ENCODE measurements around the gene CGB1. TPM values are rescaled to one million over a fixed set of nuclear protein-coding genes. Genes with fewer than 3 reads are reported as not detected.

Gene CGB1
- total and polyA plus RNA-seq, 2 of the 13 experiments (the other 11 are each of a cell fraction or from before 2014, with no cell fraction given) = not detected

DNA sequence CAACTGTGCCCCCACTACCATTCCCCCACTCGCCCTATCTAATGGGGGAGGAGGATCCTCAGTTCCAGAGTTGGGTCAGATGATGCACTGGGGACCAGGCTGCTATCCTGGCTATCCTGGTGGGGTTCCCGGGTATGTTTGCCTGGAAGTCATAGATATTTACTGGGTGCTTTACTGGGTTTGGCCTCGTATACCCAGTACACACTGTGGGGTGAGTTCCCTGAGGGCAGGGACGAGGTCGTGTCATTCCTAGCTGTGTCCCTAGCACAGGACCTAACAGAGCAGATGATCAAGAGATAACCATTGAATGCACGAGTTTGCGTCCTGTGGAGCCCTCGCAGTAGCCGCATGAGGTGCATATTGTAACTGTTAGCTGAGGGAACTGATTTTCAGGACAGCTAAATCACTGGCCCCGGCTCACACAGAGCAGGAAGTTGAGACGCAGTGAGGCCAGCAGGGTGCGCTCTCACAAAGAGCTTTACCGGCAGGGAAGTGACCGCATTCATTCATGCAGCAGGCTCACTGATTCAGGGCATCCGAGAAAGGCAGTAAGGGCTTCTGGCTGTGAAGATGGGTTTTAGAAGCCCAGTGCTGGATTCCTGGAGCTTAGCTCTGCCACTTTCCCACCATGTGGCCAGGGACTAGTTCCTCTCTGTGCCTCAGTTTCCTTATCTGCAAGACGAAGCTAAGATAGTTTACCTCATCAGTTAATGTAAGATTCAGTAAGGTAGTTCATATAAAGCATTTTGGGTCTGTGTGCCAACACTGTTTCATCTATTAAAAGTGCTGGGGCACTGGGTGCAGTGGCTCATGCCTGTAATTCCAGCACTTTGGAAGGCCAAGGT lies 37.0 kb downstream of the CGB1 start:
- Histone ChIP-seq H3K4me3 (replicated peaks in 1 of 3; ENCODE audit: insufficient read depth in 1 of 3, low read depth in 2 of 3, low read length in 3 of 3) (no peak overlapping the region), H3K4me1 (ENCODE audit: insufficient read depth, low read length) (peaks cover 16% of the 10 kb centered on the region), H3K9ac (ENCODE audit: insufficient read depth, low read depth, low read length) (no peak overlapping the region), H3K36me3 (replicated peaks in 1 of 2; ENCODE audit: control insufficient read depth in 1 of 2, insufficient read depth in 2 of 2, low read length in 2 of 2) (peaks cover 12 to 28% of the 10 kb centered on the region in 2 experiments; a peak in 4 of 5 replicates), H3K27me3 (ENCODE audit: control insufficient read depth in 1 of 2, insufficient read depth in 2 of 2, low read length in 2 of 2) (no peaks in the 10 kb centered on the region), H2AFZ (ENCODE audit: low read length) (no peak overlapping the region), H3K79me2 (ENCODE audit: insufficient read depth, low read length) (peaks cover 22% of the 10 kb centered on the region), H3K9me3 (ENCODE audit: low read length) (no peaks in the 10 kb centered on the region), H3K4me2 (ENCODE audit: low read depth, low read length) (no peak overlapping the region), H3K27ac (ENCODE audit: extremely low read length, insufficient read depth, low read length) (no peak overlapping the region), H4K20me1 (ENCODE audit: insufficient read depth, low read length) (no peaks in the 10 kb centered on the region)
- ChIA-PET CTCF (ENCODE audit: low intra/inter-chr PET ratio, low total read pairs) (no interaction called here), POLR2A (no interaction called here)
- FAIRE-seq (no peak), DNase-seq (ENCODE audit: low spot score) (no peak), ATAC-seq (peak; percentile 75)
- WGBS (ENCODE audit: low lambda C conversion rate) = 78% methylated on average over 11 of the region's 16 CpGs
- BruUV-seq (replicated peaks) = no TSS peak
- in situ Hi-C loops (cut with HindIII; ENCODE audit: extremely low pct_ligation_motif_present, low pct_unique_long_range_greater_than_20kb) = no loop called here
- intact Hi-C loops (cut with micrococcal nuclease; ENCODE audit: unreplicated experiment) = no loop called here
- TF ChIP-seq, protein P1, sequence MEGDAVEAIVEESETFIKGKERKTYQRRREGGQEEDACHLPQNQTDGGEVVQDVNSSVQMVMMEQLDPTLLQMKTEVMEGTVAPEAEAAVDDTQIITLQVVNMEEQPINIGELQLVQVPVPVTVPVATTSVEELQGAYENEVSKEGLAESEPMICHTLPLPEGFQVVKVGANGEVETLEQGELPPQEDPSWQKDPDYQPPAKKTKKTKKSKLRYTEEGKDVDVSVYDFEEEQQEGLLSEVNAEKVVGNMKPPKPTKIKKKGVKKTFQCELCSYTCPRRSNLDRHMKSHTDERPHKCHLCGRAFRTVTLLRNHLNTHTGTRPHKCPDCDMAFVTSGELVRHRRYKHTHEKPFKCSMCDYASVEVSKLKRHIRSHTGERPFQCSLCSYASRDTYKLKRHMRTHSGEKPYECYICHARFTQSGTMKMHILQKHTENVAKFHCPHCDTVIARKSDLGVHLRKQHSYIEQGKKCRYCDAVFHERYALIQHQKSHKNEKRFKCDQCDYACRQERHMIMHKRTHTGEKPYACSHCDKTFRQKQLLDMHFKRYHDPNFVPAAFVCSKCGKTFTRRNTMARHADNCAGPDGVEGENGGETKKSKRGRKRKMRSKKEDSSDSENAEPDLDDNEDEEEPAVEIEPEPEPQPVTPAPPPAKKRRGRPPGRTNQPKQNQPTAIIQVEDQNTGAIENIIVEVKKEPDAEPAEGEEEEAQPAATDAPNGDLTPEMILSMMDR (CRISPR knock-in tag; IDR thresholded peaks at IDR 0.05) = peak; percentile 71
- TF ChIP-seq SIX1 (CRISPR knock-in tag; IDR thresholded peaks at IDR 0.05; ENCODE audit: borderline replicate concordance) (no peak), PAF1 (CRISPR knock-in tag; IDR thresholded peaks at IDR 0.05) (no peak), BCLAF1 (IDR thresholded peaks at IDR 0.05) (no peak), KDM5A (IDR thresholded peaks at IDR 0.05; ENCODE audit: borderline replicate concordance, low read length) (no peak), ZNF24 (IDR thresholded peaks at IDR 0.05) (peak; percentile 46; the same call in 1 of the 2 replicates), POLR2AphosphoS2 (IDR thresholded peaks at IDR 0.05; ENCODE audit: low read depth, low read length) (no peak), NR2F2 (IDR thresholded peaks at IDR 0.05; ENCODE audit: borderline replicate concordance, low read depth) (no peak), CREB3 (CRISPR knock-in tag; IDR thresholded peaks at IDR 0.05) (no peak), RBAK (CRISPR knock-in tag; IDR thresholded peaks at IDR 0.05) (no peak), ELF3 (CRISPR knock-in tag; IDR thresholded peaks at IDR 0.05) (0 out of 2 replicates have a peak, but pooled peaks have one; percentile 42), ZMYM4 (CRISPR knock-in tag; IDR thresholded peaks at IDR 0.05) (no peak), FOXK1 (CRISPR knock-in tag; IDR thresholded peaks at IDR 0.05; ENCODE audit: borderline replicate concordance, low read depth) (no peak), EZH2 (conservative IDR thresholded peaks at IDR 0.05; ENCODE audit: low read depth, low read length) (no peak), GABPB1 (CRISPR knock-in tag; IDR thresholded peaks at IDR 0.05) (0 out of 2 replicates have a peak, but pooled peaks have one; percentile 24), RELA (CRISPR knock-in tag; IDR thresholded peaks at IDR 0.05) (no peak)
- TF ChIP-seq, protein P2, sequence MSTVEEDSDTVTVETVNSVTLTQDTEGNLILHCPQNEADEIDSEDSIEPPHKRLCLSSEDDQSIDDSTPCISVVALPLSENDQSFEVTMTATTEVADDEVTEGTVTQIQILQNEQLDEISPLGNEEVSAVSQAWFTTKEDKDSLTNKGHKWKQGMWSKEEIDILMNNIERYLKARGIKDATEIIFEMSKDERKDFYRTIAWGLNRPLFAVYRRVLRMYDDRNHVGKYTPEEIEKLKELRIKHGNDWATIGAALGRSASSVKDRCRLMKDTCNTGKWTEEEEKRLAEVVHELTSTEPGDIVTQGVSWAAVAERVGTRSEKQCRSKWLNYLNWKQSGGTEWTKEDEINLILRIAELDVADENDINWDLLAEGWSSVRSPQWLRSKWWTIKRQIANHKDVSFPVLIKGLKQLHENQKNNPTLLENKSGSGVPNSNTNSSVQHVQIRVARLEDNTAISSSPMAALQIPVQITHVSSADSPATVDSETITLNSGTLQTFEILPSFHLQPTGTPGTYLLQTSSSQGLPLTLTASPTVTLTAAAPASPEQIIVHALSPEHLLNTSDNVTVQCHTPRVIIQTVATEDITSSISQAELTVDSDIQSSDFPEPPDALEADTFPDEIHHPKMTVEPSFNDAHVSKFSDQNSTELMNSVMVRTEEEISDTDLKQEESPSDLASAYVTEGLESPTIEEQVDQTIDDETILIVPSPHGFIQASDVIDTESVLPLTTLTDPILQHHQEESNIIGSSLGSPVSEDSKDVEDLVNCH (CRISPR knock-in tag; IDR thresholded peaks at IDR 0.05) = no peak
